Spleen (tissue), 7 donors: ENCODE results near the gene ELF1.

Source experiments
- POLR2A ChIP-seq, 3 donors: fragments of 450-650 bp; IDR thresholded peaks; one replicate each; pipeline ENCODE4 v1.5.1; 2017; ENCODE audit warnings: antibody characterized with exemption in 3 of 3, mild to moderate bottlenecking in 1 of 3
- POLR2AphosphoS5 ChIP-seq, 3 donors: sonication (generic); formaldehyde crosslinking; IDR thresholded peaks; one replicate each; pipeline ENCODE4 v1.5.1; 2017; ENCODE audit warnings: antibody characterized with exemption in 3 of 3
- TF ChIP-seq, protein P1 (sequence below), 11 experiments: fragments of 200-600 bp in 7 of 11; fragments of 450-650 bp in 4 of 11; sonication (generic) in 4 of 11; IDR thresholded peaks in 8 of 11; conservative IDR thresholded peaks in 3 of 11; 1 replicate in 7 of 11; 2 replicates in 4 of 11; pipeline versions ENCODE4 v1.4.0 to v1.8.0; 2016 to 2021; ENCODE audit warnings: antibody characterized with exemption in 11 of 11, inconsistent platforms in 4 of 11, mild to moderate bottlenecking in 1 of 11
- donor health status: DM: no; HTN: no; CAD: no; lungs with moderate emphysema.
- donor health status: DM: no; HTN: no; CAD: no.
- donor health status: DM: no; HTN: no; CAD: no.

DNA sequence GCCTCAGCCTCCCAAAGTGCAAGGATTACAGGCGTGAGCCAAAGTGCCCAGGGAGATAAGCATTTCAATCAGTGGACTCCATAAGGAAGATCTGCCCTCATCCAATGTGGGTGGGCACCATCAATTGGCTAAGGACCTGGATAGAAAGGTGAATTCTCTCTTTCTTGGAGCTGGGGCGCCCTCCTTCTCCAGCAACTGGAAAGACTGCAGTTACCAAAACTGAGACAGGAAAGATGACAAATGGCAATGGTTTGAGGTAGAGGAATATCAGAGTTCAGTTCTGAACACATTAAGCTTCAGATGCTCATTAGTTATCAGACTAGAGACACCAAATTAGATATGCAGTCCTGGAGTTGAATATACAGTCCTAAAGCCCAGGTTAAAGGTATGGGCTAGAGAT, 10.5 kb upstream of the ELF1 start:
- TF ChIP-seq, protein P1, sequence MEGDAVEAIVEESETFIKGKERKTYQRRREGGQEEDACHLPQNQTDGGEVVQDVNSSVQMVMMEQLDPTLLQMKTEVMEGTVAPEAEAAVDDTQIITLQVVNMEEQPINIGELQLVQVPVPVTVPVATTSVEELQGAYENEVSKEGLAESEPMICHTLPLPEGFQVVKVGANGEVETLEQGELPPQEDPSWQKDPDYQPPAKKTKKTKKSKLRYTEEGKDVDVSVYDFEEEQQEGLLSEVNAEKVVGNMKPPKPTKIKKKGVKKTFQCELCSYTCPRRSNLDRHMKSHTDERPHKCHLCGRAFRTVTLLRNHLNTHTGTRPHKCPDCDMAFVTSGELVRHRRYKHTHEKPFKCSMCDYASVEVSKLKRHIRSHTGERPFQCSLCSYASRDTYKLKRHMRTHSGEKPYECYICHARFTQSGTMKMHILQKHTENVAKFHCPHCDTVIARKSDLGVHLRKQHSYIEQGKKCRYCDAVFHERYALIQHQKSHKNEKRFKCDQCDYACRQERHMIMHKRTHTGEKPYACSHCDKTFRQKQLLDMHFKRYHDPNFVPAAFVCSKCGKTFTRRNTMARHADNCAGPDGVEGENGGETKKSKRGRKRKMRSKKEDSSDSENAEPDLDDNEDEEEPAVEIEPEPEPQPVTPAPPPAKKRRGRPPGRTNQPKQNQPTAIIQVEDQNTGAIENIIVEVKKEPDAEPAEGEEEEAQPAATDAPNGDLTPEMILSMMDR (IDR thresholded peaks at IDR 0.05 in 8 of 11, conservative IDR thresholded peaks at IDR 0.05 in 3 of 11): no peak
- TF ChIP-seq POLR2A (IDR thresholded peaks at IDR 0.05): no peak
- TF ChIP-seq POLR2AphosphoS5 (IDR thresholded peaks at IDR 0.05): no peak
